Mesothelial cell of epicardium (in vitro differentiated cells): ENCODE results near the gene PPFIA3. TPM values are rescaled to one million over a fixed set of nuclear protein-coding genes. Genes with fewer than 3 reads are reported as not detected.
"Not testable (repeated sequence)": the region's sequence is repeated elsewhere in the genome, so short reads cannot be mapped to it uniquely, and the experiment has no call there.

Experiments
- DNase-seq, 2 experiments: peaks; one replicate each; pipeline ENCODE4 v3.0.0; 2021; ENCODE audit warnings: low spot score in 2 of 2; ENCODE audit not compliant: unreplicated experiment in 2 of 2
- H3K27ac Mint-ChIP-seq: 2 replicates; pipeline ENCODE4 v1.8.0; 2021; ENCODE audit warnings: mixed read lengths
- H3K27me3 Mint-ChIP-seq: 2 replicates; pipeline ENCODE4 v1.8.0; 2021; ENCODE audit warnings: low read depth, mixed read lengths
- H3K36me3 Mint-ChIP-seq: 2 replicates; pipeline ENCODE4 v1.8.0; 2021; ENCODE audit warnings: mixed read lengths
- H3K4me1 Mint-ChIP-seq: 2 replicates; pipeline ENCODE4 v1.8.0; 2021; ENCODE audit warnings: mixed read lengths
- H3K4me3 Mint-ChIP-seq: 2 replicates; pipeline ENCODE4 v1.8.0; 2021; ENCODE audit warnings: mild to moderate bottlenecking, moderate library complexity, mixed read lengths
- H3K9me3 Mint-ChIP-seq: 2 replicates; pipeline ENCODE4 v1.8.0; 2021; ENCODE audit warnings: mixed read lengths
- CTCF ChIP-seq: fragments of 200-600 bp; sonication (generic); IDR thresholded peaks from one replicate; pipeline ENCODE4 v1.5.0; 2021; ENCODE audit warnings: antibody characterized with exemption; ENCODE audit not compliant: unreplicated experiment
- total RNA-seq: library from RNA; stranded (reverse); gene quantifications from 3 replicates; pipeline ENCODE4 v1.2.1, GENCODE V29; 2021

The PPFIA3 gene
- total RNA-seq, 1 donor from 2014 or later, result 9.9 TPM

GRCh38 chr19:49140951-49141350, 21.6 kb downstream of the PPFIA3 start:
- H3K4me1 Mint-ChIP-seq, result peaks cover 17% of the 10 kb centered on the region
- peak overlapping the region; percentile 22 for H3K4me3 Mint-ChIP-seq
- no peaks in the 10 kb centered on the region for H3K9me3 Mint-ChIP-seq
- DNase-seq, result no peak
- no peak overlapping the region for H3K27ac Mint-ChIP-seq
- H3K36me3 Mint-ChIP-seq, result no peaks in the 10 kb centered on the region
- TF ChIP-seq CTCF, result no peak
- H3K27me3 Mint-ChIP-seq, result no peaks in the 10 kb centered on the region

- peak overlapping the region; percentile 22 for H3K4me3 Mint-ChIP-seq
- H3K27ac Mint-ChIP-seq, result no peak overlapping the region
- DNase-seq, result no peak
- H3K4me1 Mint-ChIP-seq, result peaks cover 20% of the 10 kb centered on the region
- H3K36me3 Mint-ChIP-seq, result no peaks in the 10 kb centered on the region
- no peaks in the 10 kb centered on the region for H3K9me3 Mint-ChIP-seq
- no peak for TF ChIP-seq CTCF
- no peaks in the 10 kb centered on the region for H3K27me3 Mint-ChIP-seq
These were observed 22.0 kb downstream of the PPFIA3 start for GRCh38 chr19:49141352-49141751.

GRCh38 chr19:49142866-49143335, 23.6 kb downstream of the PPFIA3 start:
- peaks cover 25% of the 10 kb centered on the region for H3K4me1 Mint-ChIP-seq
- H3K36me3 Mint-ChIP-seq, result no peaks in the 10 kb centered on the region
- no peak for TF ChIP-seq CTCF
- H3K27ac Mint-ChIP-seq, result peak overlapping the region; percentile 65
- peak overlapping the region; percentile 88 for H3K4me3 Mint-ChIP-seq
- H3K27me3 Mint-ChIP-seq, result no peaks in the 10 kb centered on the region
- DNase-seq, result peak; percentile 86 to 88
- no peaks in the 10 kb centered on the region for H3K9me3 Mint-ChIP-seq

DNA sequence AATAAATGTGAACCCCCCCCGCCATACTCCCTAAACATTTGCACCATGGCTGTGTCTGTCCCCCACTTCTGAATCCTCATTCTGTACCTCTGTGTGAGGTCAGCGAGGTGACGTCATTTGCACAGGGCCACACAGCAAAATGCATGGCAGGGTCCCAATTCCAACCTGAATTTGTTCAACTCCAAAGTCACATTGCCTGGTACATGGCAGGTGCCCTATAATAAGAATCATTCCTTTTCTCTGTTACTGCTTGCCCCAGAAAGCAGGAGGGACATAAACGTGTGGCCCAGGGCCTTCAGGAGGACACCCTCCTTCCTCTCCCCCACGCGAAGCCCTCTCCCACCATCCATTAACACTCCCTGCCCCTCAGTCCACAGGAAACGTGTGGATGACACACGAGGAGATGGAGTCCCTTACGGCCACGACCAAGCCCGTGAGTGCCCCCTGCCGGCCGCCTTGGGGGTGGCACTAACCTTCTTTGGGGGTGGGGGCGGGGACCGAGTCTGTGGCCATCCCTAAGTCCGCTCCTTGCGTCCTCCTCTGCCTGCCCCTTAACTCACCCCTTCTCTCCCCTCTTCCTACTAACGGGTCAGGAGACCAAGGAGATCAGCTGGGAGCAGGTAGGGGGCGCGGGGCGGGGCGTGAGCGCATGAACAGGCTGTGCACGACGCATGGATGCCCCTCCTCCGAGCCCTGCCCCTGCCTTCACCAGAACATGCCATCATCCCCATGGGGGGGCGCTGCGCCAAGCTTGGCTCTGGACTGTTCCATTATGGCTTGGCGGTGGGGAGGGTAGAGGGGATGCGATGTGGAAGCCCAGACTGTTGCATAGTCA, 26.4 kb downstream of the PPFIA3 start:
- peak; percentile 90 for TF ChIP-seq CTCF
- Mint-ChIP-seq H3K4me1 (peaks cover 37% of the 10 kb centered on the region), H3K36me3 (no peaks in the 10 kb centered on the region), H3K9me3 (no peaks in the 10 kb centered on the region), H3K27ac (peak overlapping the region; percentile 43), H3K4me3 (peak overlapping the region; percentile 56), H3K27me3 (no peaks in the 10 kb centered on the region)
- peak; percentile 64 to 85 for DNase-seq

- not testable (repeated sequence) for H3K27me3 Mint-ChIP-seq, DNase-seq, H3K9me3 Mint-ChIP-seq, H3K36me3 Mint-ChIP-seq
- Mint-ChIP-seq H3K27ac (peak overlapping the region; percentile 43), H3K4me3 (peak overlapping the region; percentile 56), H3K4me1 (peaks cover 38% of the 10 kb centered on the region)
These were observed 27.0 kb downstream of the PPFIA3 start for GRCh38 chr19:49146408-49146770.

- Mint-ChIP-seq H3K27ac (peak overlapping the region; percentile 96), H3K27me3 (no peaks in the 10 kb centered on the region), H3K9me3 (no peaks in the 10 kb centered on the region), H3K36me3 (no peaks in the 10 kb centered on the region), H3K4me3 (peak overlapping the region; percentile 89), H3K4me1 (peaks cover 35% of the 10 kb centered on the region)
- DNase-seq, result no peak
- TF ChIP-seq CTCF, result no peak
These were observed 28.8 kb downstream of the PPFIA3 start for GRCh38 chr19:49148044-49148682.
